Heart right ventricle (tissue), 16 donors: ENCODE data around the gene SKA1. TPM values are rescaled to one million over a fixed set of nuclear protein-coding genes. Genes with fewer than 3 reads are reported as not detected.
A peak's percentile ranks its signal among the peaks of the same experiment; 100 is the strongest.

Experiments
- ATAC-seq, 8 donors: fragments of 200-7000 bp; cut with Tn5 transposase; one replicate each; pipeline ENCODE4 v1.9.1; 2020; ENCODE audit warnings: mild to moderate bottlenecking in 8 of 8, moderate library complexity in 8 of 8, moderate number of reproducible peaks in 1 of 8
- DNase-seq, 2 donors: peaks; one replicate each; pipeline ENCODE4 v3.0.0-alpha.2; 2020
- H3K27ac ChIP-seq, 10 donors: fragments of 200-600 bp; sonication (generic) in 2 of 10; one replicate each; pipeline versions ENCODE4 v1.5.0 to v1.8.0; 2020 to 2022; ENCODE audit warnings: mild to moderate bottlenecking in 3 of 10
- H3K27me3 ChIP-seq, 7 donors: fragments of 200-600 bp; one replicate each; pipeline ENCODE4 v1.8.0; 2021 to 2022; ENCODE audit warnings: mild to moderate bottlenecking in 2 of 7
- H3K36me3 ChIP-seq, 9 donors: fragments of 200-600 bp; sonication (generic) in 1 of 9; one replicate each; pipeline versions ENCODE4 v1.5.0 to v1.8.0; 2020 to 2022; ENCODE audit warnings: mild to moderate bottlenecking in 2 of 9
- H3K4me1 ChIP-seq, 9 donors: fragments of 200-600 bp; sonication (generic) in 1 of 9; one replicate each; pipeline versions ENCODE4 v1.5.0 to v1.8.0; 2020 to 2022; ENCODE audit warnings: mild to moderate bottlenecking in 4 of 9
- H3K4me3 ChIP-seq, 10 donors: fragments of 200-600 bp; sonication (generic) in 2 of 10; one replicate each; pipeline versions ENCODE4 v1.5.0 to v1.8.0; 2020 to 2022; ENCODE audit warnings: mild to moderate bottlenecking in 7 of 10, moderate library complexity in 2 of 10
- H3K9me3 ChIP-seq, 11 donors: fragments of 200-600 bp in 10 of 11; sonication (generic) in 2 of 11; one replicate each; pipeline versions ENCODE4 v1.5.0 to v1.8.0; 2013 to 2022; ENCODE audit warnings: mild to moderate bottlenecking in 2 of 11, control low read depth in 1 of 11, moderate library complexity in 1 of 11
- WGBS, 2 donors: extraction: QIAGEN DNeasy Blood & Tissue Kit; methylation state at CpG; one replicate each; pipeline ENCODE4 v1.1.7; 2013; ENCODE audit warnings: inconsistent platforms in 1 of 2; 5-methylcytosine and 5-hydroxymethylcytosine counted together
- intact Hi-C, 10 donors: fragments of 100-400 bp; cut with DNase I; formaldehyde crosslinking; loops; one replicate each; pipeline versions ENCODE4 v1.11.1 to v1.14.2; 2022
- polyA plus RNA-seq, 2 donors: library from polyadenylated mRNA; stranded (reverse); fragments of 200-250 nt; gene quantifications; one replicate each; pipeline ENCODE4 v1.2.3, GENCODE V29; 2013
- total RNA-seq, 10 donors: library from RNA; stranded (reverse); fragmentation: NEBNext Ultra II Directional in 3 of 10; extraction: Animal tissue kit (Norgen Biotek cat#: 25700) in 3 of 10; gene quantifications; one replicate each; pipeline versions ENCODE4 v1.2.1 to v1.2.4, GENCODE V29; 2021 to 2023
- TF ChIP-seq, protein P1 (sequence below), 9 donors: fragments of 200-600 bp; sonication (generic) in 2 of 9; IDR thresholded peaks; one replicate each; pipeline versions ENCODE4 v1.5.0 to v1.8.0; 2021 to 2022; ENCODE audit warnings: antibody characterized with exemption in 9 of 9, mild to moderate bottlenecking in 5 of 9, moderate library complexity in 1 of 9
- donor health status: Arrhythmogenic right ventricular cardiomyopathy.
- donor health status: ischemic (EF 13 %, LVEDD 7.1; RV severe dilation, severe dysfunction).
- donor health status: healthy with polysubstance abuse.
- donor health status: DM: no; HTN: yes; CAD: no.
- donor health status: DM: no; HTN: no; CAD: no.
- donor health status: ischemic (EF 25% LVEDD 6.9; RV normal size, moderate dysfunction).
- donor health status: ischemic (EF 25% LVEDD 5.7; RV mildly dilated, moderate dysfunction).
- donor health status: healthy.
- donor health status: DM: yes; HTN: yes; CAD: no.
- donor health status: Ischemic cardiomyopathy.
- donor health status: ischemic (EF 35%, LVEDD 5.7; RV mildly dilated, moderate dysfunction).
- donor health status: nonischemic (EF 11% LVEDD 7.7; RV severe dilation, severe dysfunction).
- donor health status: DM: yes; HTN: yes; CAD: no.
- donor health status: PGD.
- donor health status: ischemic (EF 29% LVEDD 5.4; RV normal size, mild dysfunction).
- donor health status: nonischemic (EF 23%, LVEDD 6.1; RV moderate dilation, normal function).

Gene SKA1
- total and polyA plus RNA-seq, 12 donors, result 0.12 to 1.9 (median 0.29) TPM

DNA sequence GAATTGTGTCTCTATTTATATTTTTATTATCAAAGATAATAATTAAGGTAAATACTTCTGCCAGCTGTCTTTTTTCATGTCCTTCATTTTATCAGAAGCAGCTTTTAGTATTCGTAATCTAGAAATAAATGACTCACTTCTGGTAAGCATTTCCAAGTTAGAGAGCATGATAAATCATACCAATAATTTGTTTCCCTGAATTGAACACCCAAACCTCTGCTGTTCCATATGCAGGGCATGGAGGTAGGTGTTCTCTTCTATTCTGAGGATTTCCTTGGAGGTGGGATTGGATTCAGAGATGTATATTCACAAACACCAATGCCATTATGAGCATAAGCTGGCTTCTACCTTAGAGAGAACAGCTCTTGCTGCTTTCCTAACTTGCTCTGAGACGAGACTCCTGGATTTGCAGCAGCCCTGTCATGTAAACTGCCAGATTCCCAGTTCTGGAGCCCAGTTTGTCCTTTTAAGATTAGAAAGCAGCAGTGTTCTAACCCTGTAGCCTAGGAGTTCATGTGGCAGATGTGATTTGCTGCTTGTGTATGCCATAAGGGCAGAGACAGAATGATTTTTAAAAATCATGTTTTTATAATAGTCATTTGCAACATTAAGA, 47.5 kb downstream of the SKA1 start:
- peaks cover 0 to 37% (median 7%) of the 10 kb centered on the region in 11 donors for H3K9me3 ChIP-seq
- WGBS, 2 donors, result 21 to 22% methylated on average over 2 of the region's 2 CpGs
- H3K27ac ChIP-seq, result peak overlapping the region in 6 of 10 donors; percentile 8 to 53 (median 37)
- no peaks in the 10 kb centered on the region for H3K27me3 ChIP-seq
- H3K4me3 ChIP-seq, result no peak overlapping the region
- H3K4me1 ChIP-seq, result peaks cover 0 to 17% (median 2%) of the 10 kb centered on the region in 9 donors
- intact Hi-C loops, result loop anchor here in 1 of 10 donors (10.0 kb wide), 1 partner anchor 208 kb away; no protein-coding TSS in a partner anchor
- TF ChIP-seq, protein P1, sequence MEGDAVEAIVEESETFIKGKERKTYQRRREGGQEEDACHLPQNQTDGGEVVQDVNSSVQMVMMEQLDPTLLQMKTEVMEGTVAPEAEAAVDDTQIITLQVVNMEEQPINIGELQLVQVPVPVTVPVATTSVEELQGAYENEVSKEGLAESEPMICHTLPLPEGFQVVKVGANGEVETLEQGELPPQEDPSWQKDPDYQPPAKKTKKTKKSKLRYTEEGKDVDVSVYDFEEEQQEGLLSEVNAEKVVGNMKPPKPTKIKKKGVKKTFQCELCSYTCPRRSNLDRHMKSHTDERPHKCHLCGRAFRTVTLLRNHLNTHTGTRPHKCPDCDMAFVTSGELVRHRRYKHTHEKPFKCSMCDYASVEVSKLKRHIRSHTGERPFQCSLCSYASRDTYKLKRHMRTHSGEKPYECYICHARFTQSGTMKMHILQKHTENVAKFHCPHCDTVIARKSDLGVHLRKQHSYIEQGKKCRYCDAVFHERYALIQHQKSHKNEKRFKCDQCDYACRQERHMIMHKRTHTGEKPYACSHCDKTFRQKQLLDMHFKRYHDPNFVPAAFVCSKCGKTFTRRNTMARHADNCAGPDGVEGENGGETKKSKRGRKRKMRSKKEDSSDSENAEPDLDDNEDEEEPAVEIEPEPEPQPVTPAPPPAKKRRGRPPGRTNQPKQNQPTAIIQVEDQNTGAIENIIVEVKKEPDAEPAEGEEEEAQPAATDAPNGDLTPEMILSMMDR (IDR thresholded peaks at IDR 0.05), result no peak
- DNase-seq (no peak), ATAC-seq (peak in 1 of 8 donors; percentile 17)
- H3K36me3 ChIP-seq, result no peaks in the 10 kb centered on the region

GRCh38 chr18:50424877-50425690, 50.2 kb downstream of the SKA1 start:
- 21 to 32% methylated on average over 7 of the region's 7 CpGs for WGBS, 2 donors
- intact Hi-C loops, result loop anchor here in 1 of 10 donors (10.0 kb wide), 1 partner anchor 210 kb away; no protein-coding TSS in a partner anchor
- H3K9me3 ChIP-seq, result peaks cover 0 to 23% (median 4%) of the 10 kb centered on the region in 11 donors
- ATAC-seq, result peak; percentile 72 to 96 (median 94)
- H3K27me3 ChIP-seq, result no peaks in the 10 kb centered on the region
- peaks cover 0 to 17% (median 2%) of the 10 kb centered on the region in 9 donors for H3K4me1 ChIP-seq
- no peak overlapping the region for H3K4me3 ChIP-seq
- TF ChIP-seq, protein P1 (IDR thresholded peaks at IDR 0.05), result no peak
- H3K36me3 ChIP-seq, result no peaks in the 10 kb centered on the region
- DNase-seq, result peak; percentile 30 to 69
- H3K27ac ChIP-seq, result peak overlapping the region; percentile 23 to 82 (median 60)

DNA sequence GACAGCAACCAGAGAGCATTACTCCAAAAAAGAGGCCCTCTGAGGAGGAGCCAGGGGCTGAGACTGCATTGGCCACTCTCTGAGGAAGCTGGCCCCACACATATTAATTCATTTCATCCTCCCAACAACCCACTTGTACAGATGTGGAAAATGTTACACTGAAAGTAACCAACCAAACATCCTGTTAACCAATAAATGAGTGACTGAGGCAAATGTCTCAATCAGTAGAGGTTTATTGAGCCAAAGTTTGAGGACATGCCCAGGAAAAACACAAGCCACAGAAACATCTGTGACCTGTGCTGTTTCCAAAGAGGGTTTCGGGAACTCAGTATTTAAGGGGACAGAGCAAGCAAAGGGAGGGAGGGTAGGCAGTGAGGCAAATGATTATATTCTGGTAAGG, 53.0 kb downstream of the SKA1 start:
- intact Hi-C loops, result loop anchor here in 1 of 10 donors (10.0 kb wide), 1 partner anchor 213 kb away; no protein-coding TSS in a partner anchor
- Histone ChIP-seq H3K4me3 (no peak overlapping the region), H3K27ac (no peak overlapping the region), H3K4me1 (peaks cover 0 to 5% (median 0%) of the 10 kb centered on the region in 9 donors), H3K36me3 (no peaks in the 10 kb centered on the region), H3K27me3 (no peaks in the 10 kb centered on the region), H3K9me3 (peaks cover 0 to 23% (median 4%) of the 10 kb centered on the region in 11 donors)
- 54 to 72% methylated on average over 1 of the region's 1 CpG for WGBS, 2 donors
- TF ChIP-seq, protein P1 (IDR thresholded peaks at IDR 0.05), result no peak
- ATAC-seq (no peak), DNase-seq (no peak)

DNA sequence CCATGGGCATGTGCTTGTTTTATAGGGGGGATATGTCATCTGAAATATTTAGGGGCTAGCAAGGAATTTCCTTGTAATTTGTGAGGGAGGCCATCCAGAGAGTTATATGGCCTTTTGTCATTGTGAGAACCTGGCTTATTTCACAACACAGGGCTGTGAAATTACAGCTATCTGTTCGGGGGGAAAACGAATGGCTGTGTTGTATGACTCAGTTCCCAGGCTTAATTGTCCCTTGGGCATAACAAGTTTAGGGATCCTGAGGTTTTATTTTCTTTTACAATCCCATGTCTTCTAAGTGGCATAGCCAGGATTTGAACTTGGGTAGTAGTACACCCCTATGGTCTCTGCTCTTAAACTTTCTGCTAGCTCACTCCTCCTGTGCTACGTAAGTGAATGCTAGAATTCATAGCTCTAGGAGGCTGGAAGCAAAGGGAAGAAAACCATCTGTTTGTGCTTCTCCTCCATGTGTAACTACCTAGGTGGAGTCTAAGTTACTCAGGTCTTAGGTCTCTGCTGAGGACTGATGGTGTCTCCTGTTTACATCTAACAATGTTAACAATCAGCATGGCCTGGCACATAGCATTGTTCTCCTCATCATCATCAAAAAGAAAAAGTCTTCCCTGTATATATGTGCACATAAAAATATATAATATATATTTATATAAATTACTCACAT, 53.8 kb downstream of the SKA1 start:
- intact Hi-C loops, result loop anchor here in 1 of 10 donors (10.0 kb wide), 1 partner anchor 214 kb away; no protein-coding TSS in a partner anchor
- no peaks in the 10 kb centered on the region for H3K36me3 ChIP-seq
- H3K27ac ChIP-seq, result no peak overlapping the region
- no peak for DNase-seq
- H3K4me1 ChIP-seq, result peaks cover 0 to 5% (median 0%) of the 10 kb centered on the region in 9 donors
- H3K9me3 ChIP-seq, result peaks cover 0 to 23% (median 4%) of the 10 kb centered on the region in 11 donors
- no peaks in the 10 kb centered on the region for H3K27me3 ChIP-seq
- no peak for ATAC-seq
- TF ChIP-seq, protein P1 (IDR thresholded peaks at IDR 0.05), result no peak
- H3K4me3 ChIP-seq, result no peak overlapping the region
- WGBS, 2 donors, result 56 to 82% methylated on average over 3 of the region's 3 CpGs
